ENCODE results near the gene DAPK1. TPM values are rescaled to one million over a fixed set of nuclear protein-coding genes. Genes with fewer than 3 reads are reported as not detected.

The DAPK1 gene
- total RNA-seq, 2 donors from 2014 or later = 39.1 to 40.6 TPM

DNA sequence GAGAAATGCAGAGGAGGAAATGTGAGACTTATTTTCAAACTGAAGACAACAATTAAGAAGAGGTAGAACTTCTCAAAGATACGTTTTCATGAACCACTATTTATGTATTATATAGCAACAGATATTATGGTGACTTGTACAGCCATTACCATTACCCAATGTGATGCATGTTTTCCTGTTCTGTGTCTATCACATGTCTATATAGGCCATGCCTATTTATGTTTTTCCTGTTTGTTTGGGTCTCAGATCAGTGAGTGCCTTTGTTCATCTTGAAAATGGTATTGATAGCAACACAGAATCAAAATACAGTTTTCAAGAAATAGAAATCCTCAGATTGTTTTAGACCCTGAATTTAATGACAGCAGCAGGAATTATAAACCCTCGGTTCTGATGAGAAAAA lies 44.0 kb downstream of the DAPK1 start:
- Histone ChIP-seq H3K36me3 (no peaks in the 10 kb centered on the region), H3K27me3 (replicated peaks; ENCODE audit: insufficient read depth) (no peaks in the 10 kb centered on the region), H3K27ac (no peak overlapping the region), H3K4me1 (ENCODE audit: control insufficient read depth in 1 of 2, low read depth in 2 of 2) (peaks cover 0 to 17% of the 10 kb centered on the region in 2 donors), H3K9me3 (no peaks in the 10 kb centered on the region), H3K4me3 (no peak overlapping the region)
- TF ChIP-seq, protein P1, sequence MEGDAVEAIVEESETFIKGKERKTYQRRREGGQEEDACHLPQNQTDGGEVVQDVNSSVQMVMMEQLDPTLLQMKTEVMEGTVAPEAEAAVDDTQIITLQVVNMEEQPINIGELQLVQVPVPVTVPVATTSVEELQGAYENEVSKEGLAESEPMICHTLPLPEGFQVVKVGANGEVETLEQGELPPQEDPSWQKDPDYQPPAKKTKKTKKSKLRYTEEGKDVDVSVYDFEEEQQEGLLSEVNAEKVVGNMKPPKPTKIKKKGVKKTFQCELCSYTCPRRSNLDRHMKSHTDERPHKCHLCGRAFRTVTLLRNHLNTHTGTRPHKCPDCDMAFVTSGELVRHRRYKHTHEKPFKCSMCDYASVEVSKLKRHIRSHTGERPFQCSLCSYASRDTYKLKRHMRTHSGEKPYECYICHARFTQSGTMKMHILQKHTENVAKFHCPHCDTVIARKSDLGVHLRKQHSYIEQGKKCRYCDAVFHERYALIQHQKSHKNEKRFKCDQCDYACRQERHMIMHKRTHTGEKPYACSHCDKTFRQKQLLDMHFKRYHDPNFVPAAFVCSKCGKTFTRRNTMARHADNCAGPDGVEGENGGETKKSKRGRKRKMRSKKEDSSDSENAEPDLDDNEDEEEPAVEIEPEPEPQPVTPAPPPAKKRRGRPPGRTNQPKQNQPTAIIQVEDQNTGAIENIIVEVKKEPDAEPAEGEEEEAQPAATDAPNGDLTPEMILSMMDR (IDR thresholded peaks at IDR 0.05) = no peak
- DNase-seq (ENCODE audit: low spot score) = no peak
- no peak for ATAC-seq (ENCODE audit: insufficient number of reproducible peaks, low FRiP score, low read depth)

DNA sequence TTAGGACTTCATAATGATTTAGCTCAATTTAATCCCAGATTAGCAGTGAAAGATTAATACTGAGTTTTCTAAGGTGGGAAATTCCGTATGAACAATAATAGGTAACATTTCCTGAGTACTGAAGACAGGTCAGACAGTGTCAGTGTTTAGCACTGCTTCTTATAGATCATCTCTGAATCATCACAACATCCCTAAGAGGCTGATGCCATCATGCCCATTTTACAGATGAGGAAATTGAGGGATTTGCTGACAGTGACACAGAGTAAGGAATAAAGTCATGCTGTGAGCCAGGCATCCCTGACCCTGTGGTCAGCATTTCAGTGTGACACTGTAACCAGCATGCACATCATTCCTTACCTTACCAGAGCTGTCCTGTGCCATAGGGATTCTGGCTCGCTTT lies 44.5 kb downstream of the DAPK1 start:
- TF ChIP-seq, protein P1 (IDR thresholded peaks at IDR 0.05) = no peak
- no peak for DNase-seq (ENCODE audit: low spot score)

DNA sequence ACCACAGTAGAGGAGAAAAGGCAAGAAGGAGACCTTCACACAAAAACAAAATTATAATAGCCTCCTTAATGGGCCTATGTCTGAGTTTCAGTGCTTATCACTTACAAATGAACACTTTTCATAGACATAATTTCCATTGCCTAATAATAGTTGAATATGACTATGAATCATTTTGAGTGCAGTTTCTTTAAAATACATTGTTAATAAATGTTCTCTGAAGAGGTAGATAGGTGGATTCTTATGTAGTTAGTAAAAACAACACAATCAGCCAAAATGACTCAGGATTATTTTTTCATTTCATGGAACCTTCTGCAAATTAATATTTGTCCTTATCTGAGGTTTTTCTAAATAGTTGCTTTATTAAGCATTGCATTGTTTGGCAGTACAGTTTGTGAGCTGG lies 45.6 kb downstream of the DAPK1 start:
- TF ChIP-seq, protein P1 (IDR thresholded peaks at IDR 0.05) = no peak
- Histone ChIP-seq H3K9me3 (no peaks in the 10 kb centered on the region), H3K4me1 (ENCODE audit: control insufficient read depth in 1 of 2, low read depth in 2 of 2) (peaks cover 0 to 17% of the 10 kb centered on the region in 2 donors), H3K27me3 (replicated peaks; ENCODE audit: insufficient read depth) (no peaks in the 10 kb centered on the region), H3K36me3 (no peaks in the 10 kb centered on the region), H3K27ac (no peak overlapping the region), H3K4me3 (no peak overlapping the region)
- ATAC-seq (ENCODE audit: insufficient number of reproducible peaks, low FRiP score, low read depth) (no peak), DNase-seq (ENCODE audit: low spot score) (no peak)

More for the DNA sequence above, 44.5 kb downstream of the DAPK1 start:
- peaks cover 0 to 17% of the 10 kb centered on the region in 2 donors for H3K4me1 ChIP-seq (ENCODE audit: control insufficient read depth in 1 of 2, low read depth in 2 of 2)
- H3K9me3 ChIP-seq = no peaks in the 10 kb centered on the region
- no peaks in the 10 kb centered on the region for H3K27me3 ChIP-seq (replicated peaks; ENCODE audit: insufficient read depth)
- no peak overlapping the region for H3K27ac ChIP-seq
- no peak for ATAC-seq (ENCODE audit: insufficient number of reproducible peaks, low FRiP score, low read depth)
- H3K36me3 ChIP-seq = no peaks in the 10 kb centered on the region
- no peak overlapping the region for H3K4me3 ChIP-seq

DNA sequence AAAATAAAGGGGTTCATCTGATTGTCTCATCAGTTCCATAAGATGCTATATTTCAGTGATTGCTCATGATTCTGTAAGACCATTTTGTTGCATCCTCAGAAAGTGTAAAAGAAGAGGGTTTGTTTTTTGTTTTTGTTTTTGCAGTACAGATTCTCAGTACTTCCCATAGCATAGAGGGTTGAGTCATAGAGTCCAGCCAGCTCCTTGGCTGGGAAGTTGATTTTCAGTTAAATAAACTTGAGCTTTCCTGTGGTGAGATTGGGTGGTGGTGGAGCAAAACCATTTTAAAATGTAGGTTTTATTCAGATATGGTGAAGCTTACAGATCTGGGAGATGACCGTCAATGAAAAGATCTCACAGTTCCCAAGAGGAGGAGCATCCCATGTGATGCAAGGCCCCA lies 48.2 kb downstream of the DAPK1 start:
- no peaks in the 10 kb centered on the region for H3K27me3 ChIP-seq (replicated peaks; ENCODE audit: insufficient read depth)
- H3K9me3 ChIP-seq = no peaks in the 10 kb centered on the region
- H3K4me3 ChIP-seq = no peak overlapping the region
- ATAC-seq (ENCODE audit: insufficient number of reproducible peaks, low FRiP score, low read depth) = no peak
- H3K4me1 ChIP-seq (ENCODE audit: control insufficient read depth in 1 of 2, low read depth in 2 of 2) = peaks cover 0 to 17% of the 10 kb centered on the region in 2 donors
- no peaks in the 10 kb centered on the region for H3K36me3 ChIP-seq
- no peak for DNase-seq (ENCODE audit: low spot score)
- TF ChIP-seq, protein P1 (IDR thresholded peaks at IDR 0.05) = no peak
- no peak overlapping the region for H3K27ac ChIP-seq

DNA sequence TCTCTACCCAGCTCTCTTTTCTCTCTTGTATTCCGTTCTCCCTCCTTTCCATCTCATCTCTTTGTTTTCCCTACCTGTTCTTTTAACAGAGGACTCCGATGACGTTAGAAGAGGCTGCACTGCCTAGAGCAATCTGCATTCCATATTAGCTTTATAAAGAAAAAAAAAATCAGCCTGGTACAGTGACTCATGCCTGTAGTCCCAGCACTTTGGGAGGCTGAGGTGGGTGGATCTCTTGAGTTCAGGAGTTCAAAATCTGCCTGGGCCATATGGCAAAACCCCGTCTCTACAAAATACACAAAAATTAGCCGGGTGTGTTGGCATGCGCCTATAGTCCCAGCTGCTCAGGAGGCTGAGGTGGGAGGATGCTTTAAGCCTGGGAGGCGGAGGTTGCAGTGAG lies 49.0 kb downstream of the DAPK1 start:
- Histone ChIP-seq H3K4me3 (no peak overlapping the region), H3K27me3 (replicated peaks; ENCODE audit: insufficient read depth) (no peaks in the 10 kb centered on the region), H3K4me1 (ENCODE audit: control insufficient read depth in 1 of 2, low read depth in 2 of 2) (peaks cover 0 to 17% of the 10 kb centered on the region in 2 donors), H3K36me3 (no peaks in the 10 kb centered on the region), H3K27ac (no peak overlapping the region), H3K9me3 (no peaks in the 10 kb centered on the region)
- ATAC-seq (ENCODE audit: insufficient number of reproducible peaks, low FRiP score, low read depth) (no peak), DNase-seq (ENCODE audit: low spot score) (no peak)
- TF ChIP-seq, protein P1 (IDR thresholded peaks at IDR 0.05) = no peak
